Measurements from ENCODE around the gene SND1. TPM values are rescaled to one million over a fixed set of nuclear protein-coding genes. Genes with fewer than 3 reads are reported as not detected.

The SND1 gene
- total and polyA plus RNA-seq, 10 of the 15 experiments (the other 5 are each of a cell fraction or from before 2014, with no cell fraction given): 52.4 to 270 (median 146) TPM

GRCh38 chr7:127996253-127997071 is 344.5 kb downstream of the SND1 start:
- Histone ChIP-seq H2AFZ (ENCODE audit: control insufficient read depth, low read depth, low read length) (no peak overlapping the region), H3K9me3 (replicated peaks; ENCODE audit: control insufficient read depth, insufficient read depth, low read length) (no peaks in the 10 kb centered on the region), H3K36me3 (ENCODE audit: control insufficient read depth in 2 of 2, insufficient read depth in 2 of 2, low read length in 1 of 2) (peaks cover 10 to 20% of the 10 kb centered on the region in 2 experiments; a peak in 3 of 4 replicates), H3K27me3 (replicated peaks in 1 of 2; ENCODE audit: control insufficient read depth in 2 of 2, insufficient read depth in 2 of 2, low read length in 1 of 2) (no peaks in the 10 kb centered on the region), H3K4me3 (no peak overlapping the region), H3K79me2 (ENCODE audit: control insufficient read depth, insufficient read depth, low read length) (no peaks in the 10 kb centered on the region), H4K20me1 (ENCODE audit: control insufficient read depth, insufficient read depth) (no peaks in the 10 kb centered on the region; the same call in 1 of the 2 replicates), H3K4me2 (ENCODE audit: control insufficient read depth, insufficient read depth) (no peak overlapping the region), H3K9ac (ENCODE audit: control insufficient read depth, insufficient read depth, low read length) (no peak overlapping the region), H3K27ac (ENCODE audit: control insufficient read depth, insufficient read depth) (no peak overlapping the region), H3K4me1 (ENCODE audit: control insufficient read depth, insufficient read depth, low read length) (peaks cover 12% of the 10 kb centered on the region)
- in situ Hi-C loops (cut with MboI) (no loop called here), intact Hi-C loops (cut with micrococcal nuclease; ENCODE audit: unreplicated experiment) (no loop called here)
- FAIRE-seq: no peak
- ATAC-seq: no peak
- TF ChIP-seq SUZ12 (IDR thresholded peaks at IDR 0.05; ENCODE audit: unreplicated experiment) (no peak), MTA2 (IDR thresholded peaks at IDR 0.05; ENCODE audit: low read depth) (no peak), SPI1 (IDR thresholded peaks at IDR 0.05; ENCODE audit: borderline replicate concordance, insufficient read depth, low read depth, low read length) (no peak), USF1 (IDR thresholded peaks at IDR 0.05; ENCODE audit: borderline replicate concordance, extremely low read length, insufficient read depth, low read depth, low read length) (no peak), IRF3 (IDR thresholded peaks at IDR 0.05) (no peak)
- TF ChIP-seq, protein P1, sequence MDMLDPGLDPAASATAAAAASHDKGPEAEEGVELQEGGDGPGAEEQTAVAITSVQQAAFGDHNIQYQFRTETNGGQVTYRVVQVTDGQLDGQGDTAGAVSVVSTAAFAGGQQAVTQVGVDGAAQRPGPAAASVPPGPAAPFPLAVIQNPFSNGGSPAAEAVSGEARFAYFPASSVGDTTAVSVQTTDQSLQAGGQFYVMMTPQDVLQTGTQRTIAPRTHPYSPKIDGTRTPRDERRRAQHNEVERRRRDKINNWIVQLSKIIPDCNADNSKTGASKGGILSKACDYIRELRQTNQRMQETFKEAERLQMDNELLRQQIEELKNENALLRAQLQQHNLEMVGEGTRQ (IDR thresholded peaks at IDR 0.05; ENCODE audit: borderline replicate concordance, low read depth, low read length): no peak
- TF ChIP-seq, protein P2, sequence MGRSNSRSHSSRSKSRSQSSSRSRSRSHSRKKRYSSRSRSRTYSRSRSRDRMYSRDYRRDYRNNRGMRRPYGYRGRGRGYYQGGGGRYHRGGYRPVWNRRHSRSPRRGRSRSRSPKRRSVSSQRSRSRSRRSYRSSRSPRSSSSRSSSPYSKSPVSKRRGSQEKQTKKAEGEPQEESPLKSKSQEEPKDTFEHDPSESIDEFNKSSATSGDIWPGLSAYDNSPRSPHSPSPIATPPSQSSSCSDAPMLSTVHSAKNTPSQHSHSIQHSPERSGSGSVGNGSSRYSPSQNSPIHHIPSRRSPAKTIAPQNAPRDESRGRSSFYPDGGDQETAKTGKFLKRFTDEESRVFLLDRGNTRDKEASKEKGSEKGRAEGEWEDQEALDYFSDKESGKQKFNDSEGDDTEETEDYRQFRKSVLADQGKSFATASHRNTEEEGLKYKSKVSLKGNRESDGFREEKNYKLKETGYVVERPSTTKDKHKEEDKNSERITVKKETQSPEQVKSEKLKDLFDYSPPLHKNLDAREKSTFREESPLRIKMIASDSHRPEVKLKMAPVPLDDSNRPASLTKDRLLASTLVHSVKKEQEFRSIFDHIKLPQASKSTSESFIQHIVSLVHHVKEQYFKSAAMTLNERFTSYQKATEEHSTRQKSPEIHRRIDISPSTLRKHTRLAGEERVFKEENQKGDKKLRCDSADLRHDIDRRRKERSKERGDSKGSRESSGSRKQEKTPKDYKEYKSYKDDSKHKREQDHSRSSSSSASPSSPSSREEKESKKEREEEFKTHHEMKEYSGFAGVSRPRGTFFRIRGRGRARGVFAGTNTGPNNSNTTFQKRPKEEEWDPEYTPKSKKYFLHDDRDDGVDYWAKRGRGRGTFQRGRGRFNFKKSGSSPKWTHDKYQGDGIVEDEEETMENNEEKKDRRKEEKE (IDR thresholded peaks at IDR 0.05): no peak
- TF ChIP-seq, protein P3, sequence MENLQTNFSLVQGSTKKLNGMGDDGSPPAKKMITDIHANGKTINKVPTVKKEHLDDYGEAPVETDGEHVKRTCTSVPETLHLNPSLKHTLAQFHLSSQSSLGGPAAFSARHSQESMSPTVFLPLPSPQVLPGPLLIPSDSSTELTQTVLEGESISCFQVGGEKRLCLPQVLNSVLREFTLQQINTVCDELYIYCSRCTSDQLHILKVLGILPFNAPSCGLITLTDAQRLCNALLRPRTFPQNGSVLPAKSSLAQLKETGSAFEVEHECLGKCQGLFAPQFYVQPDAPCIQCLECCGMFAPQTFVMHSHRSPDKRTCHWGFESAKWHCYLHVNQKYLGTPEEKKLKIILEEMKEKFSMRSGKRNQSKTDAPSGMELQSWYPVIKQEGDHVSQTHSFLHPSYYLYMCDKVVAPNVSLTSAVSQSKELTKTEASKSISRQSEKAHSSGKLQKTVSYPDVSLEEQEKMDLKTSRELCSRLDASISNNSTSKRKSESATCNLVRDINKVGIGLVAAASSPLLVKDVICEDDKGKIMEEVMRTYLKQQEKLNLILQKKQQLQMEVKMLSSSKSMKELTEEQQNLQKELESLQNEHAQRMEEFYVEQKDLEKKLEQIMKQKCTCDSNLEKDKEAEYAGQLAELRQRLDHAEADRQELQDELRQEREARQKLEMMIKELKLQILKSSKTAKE (IDR thresholded peaks at IDR 0.05; ENCODE audit: low read depth, poor library complexity, severe bottlenecking): no peak
- WGBS (ENCODE audit: insufficient coverage, insufficient replicate concordance, low lambda C conversion rate, missing lambda C conversion rate): 94% methylated on average over 11 of the region's 11 CpGs
- SMC1A ChIA-PET (ENCODE audit: uncharacterized antibody, unreplicated experiment): no interaction called here
- DNase-seq (ENCODE audit: low read depth, low spot score): no peak
- RAD21 ChIA-PET (ENCODE audit: unreplicated experiment): no interaction called here
- CTCF ChIA-PET: no interaction called here
- POLR2A ChIA-PET: no interaction called here
- no TSS peak for BruUV-seq (replicated peaks)

Measured in GM12878 (cell line).